ENCODE measurements around the gene RMRP. TPM values are rescaled to one million over a fixed set of nuclear protein-coding genes. Genes with fewer than 3 reads are reported as not detected.
"Not testable (repeated sequence)": the region's sequence is repeated elsewhere in the genome, so short reads cannot be mapped to it uniquely, and the experiment has no call there.

Gene RMRP
- total RNA-seq, 4 donors from 2014 or later: 115 to 715 (median 367) TPM

- Histone ChIP-seq H3K4me1 (peaks cover 11% of the 10 kb centered on the region in 2 donors), H3K27me3 (no peaks in the 10 kb centered on the region), H3K9me3 (no peaks in the 10 kb centered on the region), H3K36me3 (no peaks in the 10 kb centered on the region), H3K4me3 (no peak overlapping the region), H3K27ac (no peak overlapping the region)
- in situ Hi-C loops (cut with MboI; ENCODE audit: low sequenced_read_pairs in 4 of 4) (loop anchor here in 1 of 4 donors (10.0 kb wide), 1 partner anchor 52 kb away; no protein-coding TSS in a partner anchor), intact Hi-C loops (cut with DNase I; ENCODE audit: low total_unique reads) (no loop called here)
- TF ChIP-seq POLR2A (IDR thresholded peaks at IDR 0.05): no peak
- TF ChIP-seq CTCF (IDR thresholded peaks at IDR 0.05 in 4 of 5, conservative IDR thresholded peaks at IDR 0.05 in 1 of 5): no peak
- DNase-seq (no peak), ATAC-seq (no peak)
Observed at GRCh38 chr9:35643046-35643445, 14.8 kb downstream of the RMRP start.

GRCh38 chr9:35641478-35641877 is 16.3 kb downstream of the RMRP start:
- H3K27ac ChIP-seq; ATAC-seq; intact Hi-C loops (cut with DNase I; ENCODE audit: low total_unique reads): not testable (repeated sequence)

GRCh38 chr9:35640431-35640830 is 17.4 kb downstream of the RMRP start:
- DNase-seq; ATAC-seq; H3K27ac ChIP-seq; H3K27me3 ChIP-seq; H3K4me3 ChIP-seq; H3K4me1 ChIP-seq; H3K9me3 ChIP-seq; H3K36me3 ChIP-seq; intact Hi-C loops (cut with DNase I; ENCODE audit: low total_unique reads): not testable (repeated sequence)
- in situ Hi-C loops (cut with MboI; ENCODE audit: low sequenced_read_pairs in 4 of 4): loop anchor here in 1 of 4 donors (10.0 kb wide), 1 partner anchor 54 kb away; no protein-coding TSS in a partner anchor

More at GRCh38 chr9:35641478-35641877, 16.3 kb downstream of the RMRP start:
- not testable (repeated sequence) for DNase-seq, H3K4me1 ChIP-seq, H3K36me3 ChIP-seq, H3K9me3 ChIP-seq, H3K27me3 ChIP-seq, H3K4me3 ChIP-seq
- in situ Hi-C loops (cut with MboI; ENCODE audit: low sequenced_read_pairs in 4 of 4): loop anchor here in 1 of 4 donors (10.0 kb wide), 1 partner anchor 53 kb away; no protein-coding TSS in a partner anchor

GRCh38 chr9:35639631-35640030 is 18.2 kb downstream of the RMRP start:
- in situ Hi-C loops (cut with MboI; ENCODE audit: low sequenced_read_pairs in 4 of 4) (loop anchor here in 1 of 4 donors (10.0 kb wide), 1 partner anchor 55 kb away; no protein-coding TSS in a partner anchor), intact Hi-C loops (cut with DNase I; ENCODE audit: low total_unique reads) (no loop called here)
- no peaks in the 10 kb centered on the region for H3K36me3 ChIP-seq
- ATAC-seq (no peak), DNase-seq (no peak)
- no peaks in the 10 kb centered on the region for H3K9me3 ChIP-seq
- no peaks in the 10 kb centered on the region for H3K4me1 ChIP-seq
- no peak overlapping the region for H3K27ac ChIP-seq
- no peak overlapping the region for H3K4me3 ChIP-seq
- H3K27me3 ChIP-seq: no peaks in the 10 kb centered on the region
- no peak for TF ChIP-seq CTCF (IDR thresholded peaks at IDR 0.05 in 4 of 5, conservative IDR thresholded peaks at IDR 0.05 in 1 of 5)

GRCh38 chr9:35639225-35639624 is 18.6 kb downstream of the RMRP start:
- H3K27me3 ChIP-seq; H3K27ac ChIP-seq; DNase-seq; H3K4me3 ChIP-seq; intact Hi-C loops (cut with DNase I; ENCODE audit: low total_unique reads); H3K36me3 ChIP-seq; in situ Hi-C loops (cut with MboI; ENCODE audit: low sequenced_read_pairs in 4 of 4); ATAC-seq; H3K9me3 ChIP-seq; H3K4me1 ChIP-seq: not testable (repeated sequence)

GRCh38 chr9:35638751-35639150 is 19.1 kb downstream of the RMRP start:
- H3K36me3 ChIP-seq; intact Hi-C loops (cut with DNase I; ENCODE audit: low total_unique reads); H3K4me3 ChIP-seq; DNase-seq; H3K4me1 ChIP-seq; H3K27me3 ChIP-seq; in situ Hi-C loops (cut with MboI; ENCODE audit: low sequenced_read_pairs in 4 of 4); ATAC-seq; H3K9me3 ChIP-seq; H3K27ac ChIP-seq: not testable (repeated sequence)

- H3K27ac ChIP-seq; H3K9me3 ChIP-seq; DNase-seq; H3K36me3 ChIP-seq; H3K4me1 ChIP-seq; intact Hi-C loops (cut with DNase I; ENCODE audit: low total_unique reads); ATAC-seq; in situ Hi-C loops (cut with MboI; ENCODE audit: low sequenced_read_pairs in 4 of 4); H3K4me3 ChIP-seq; H3K27me3 ChIP-seq: not testable (repeated sequence)
Observed at GRCh38 chr9:35637427-35637955, 20.3 kb downstream of the RMRP start.

GRCh38 chr9:35636877-35637246 is 21.0 kb downstream of the RMRP start:
- H3K27ac ChIP-seq; in situ Hi-C loops (cut with MboI; ENCODE audit: low sequenced_read_pairs in 4 of 4); intact Hi-C loops (cut with DNase I; ENCODE audit: low total_unique reads); DNase-seq; H3K9me3 ChIP-seq; H3K4me1 ChIP-seq; H3K4me3 ChIP-seq; H3K27me3 ChIP-seq; ATAC-seq; H3K36me3 ChIP-seq: not testable (repeated sequence)
